SK-N-MC (cell line): ENCODE measurements around the gene SGO1.

Experiments used
- EZH2 ChIP-seq: fragments of 200-600 bp; sonication (generic); IDR thresholded peaks from one replicate; pipeline ENCODE4 v1.6.1; 2017; ENCODE audit warnings: antibody characterized with exemption
- POLR2AphosphoS5 ChIP-seq: IDR thresholded peaks from 2 replicates; pipeline ENCODE4 v1.6.1; 2012; ENCODE audit warnings: mild to moderate bottlenecking, low read depth, low read length, borderline replicate concordance

GRCh38 chr3:20161714-20162113 is 24.3 kb downstream of the SGO1 start:
- TF ChIP-seq POLR2AphosphoS5 (no peak), EZH2 (no peak)
